ENCODE measurements around the gene HSPA4. TPM values are rescaled to one million over a fixed set of nuclear protein-coding genes. Genes with fewer than 3 reads are reported as not detected.

The HSPA4 gene
- total and polyA plus RNA-seq, 2 of the 4 experiments (the other 2 are of a cell fraction), result 34.9 to 120 TPM

- no peak overlapping the region for H4K5ac ChIP-seq (ENCODE audit: low read depth, low read length)
- H2BK20ac ChIP-seq (ENCODE audit: low read depth, low read length), result no peak overlapping the region
- no peaks in the 10 kb centered on the region for H3K9me3 ChIP-seq (ENCODE audit: control insufficient read depth, insufficient read depth, low read length)
- no peaks in the 10 kb centered on the region for H3K36me3 ChIP-seq (ENCODE audit: control insufficient read depth, insufficient read depth, low read length)
- H3K14ac ChIP-seq (replicated peaks; ENCODE audit: low read depth, low read length), result no peak overlapping the region
- ATAC-seq (ENCODE audit: low read depth) (no peak), DNase-seq (no peak)
- H2BK5ac ChIP-seq (ENCODE audit: low read depth, low read length, poor library complexity, severe bottlenecking), result no peak overlapping the region
- H2AK9ac ChIP-seq (replicated peaks; ENCODE audit: low read depth, low read length, poor library complexity), result no peak overlapping the region
- ChIA-PET POLR2A (ENCODE audit: unreplicated experiment) (no interaction called here), CTCF (no interaction called here)
- no peak overlapping the region for H3K23ac ChIP-seq (ENCODE audit: low read depth, low read length)
- H4K20me1 ChIP-seq (ENCODE audit: insufficient read depth, low read length), result peaks cover 60% of the 10 kb centered on the region
- H2AK5ac ChIP-seq (ENCODE audit: low read depth, low read length), result no peak overlapping the region
- H2BK120ac ChIP-seq (ENCODE audit: low read depth, low read length), result no peak overlapping the region
- peaks cover 15 to 47% of the 10 kb centered on the region in 2 experiments for H3K79me1 ChIP-seq (ENCODE audit: low read depth in 1 of 2, low read length in 2 of 2)
- H3K4me3 ChIP-seq (ENCODE audit: insufficient read depth, low read depth, low read length), result no peak overlapping the region
- H3K27ac ChIP-seq (ENCODE audit: insufficient read depth, low read length), result no peak overlapping the region
- H3K4me2 ChIP-seq (ENCODE audit: low read depth, low read length), result peak overlapping the region; percentile 60; the same call in 1 of the 2 replicates
- no peak overlapping the region for H3K56ac ChIP-seq (ENCODE audit: extremely low read depth, insufficient read depth, low read length)
- in situ Hi-C loops (cut with MboI; ENCODE audit: low sequenced_read_pairs) (no loop called here), intact Hi-C loops (cut with micrococcal nuclease) (no loop called here), dilution Hi-C loops (cut with HindIII; ENCODE audit: low sequenced_read_pairs, unreplicated experiment) (no loop called here)
- H3K18ac ChIP-seq (ENCODE audit: low read depth, low read length), result no peak overlapping the region
- H4K91ac ChIP-seq (ENCODE audit: insufficient read depth, low read depth, low read length), result no peak overlapping the region
- TF ChIP-seq CTCF (conservative IDR thresholded peaks at IDR 0.05; ENCODE audit: low read depth, low read length) (no peak), CHD1 (IDR thresholded peaks at IDR 0.05; ENCODE audit: low read depth, low read length) (no peak)
- peaks cover 22% of the 10 kb centered on the region for H3K9me1 ChIP-seq (ENCODE audit: insufficient read depth, low read length)
- WGBS, 2 experiments (ENCODE audit: extremely low coverage in 2 of 2, insufficient read length in 1 of 2), result 94% methylated on average over 6 of the region's 15 CpGs; no CpG with 5 or more reads in 1 of the 2 experiments
- 0 out of 2 replicates have a peak overlapping the region, but pooled peaks have one; percentile 23 for H3K9ac ChIP-seq (ENCODE audit: low read depth, low read length)
- no peak overlapping the region for H3K4ac ChIP-seq (ENCODE audit: low read depth, low read length)
- H2AFZ ChIP-seq (replicated peaks; ENCODE audit: low read length, poor library complexity), result no peak overlapping the region
- BruUV-seq (replicated peaks), result TSS peak; percentile 28
- no peaks in the 10 kb centered on the region for H3K27me3 ChIP-seq (ENCODE audit: control insufficient read depth, insufficient read depth, low read length)
- H3K4me1 ChIP-seq (ENCODE audit: control insufficient read depth, insufficient read depth, low read length), result peaks cover 5% of the 10 kb centered on the region
- no peak overlapping the region for H2BK15ac ChIP-seq (ENCODE audit: low read depth, low read length)
- no peak overlapping the region for H4K8ac ChIP-seq (ENCODE audit: low read depth in 2 of 2, low read length in 2 of 2)
These were observed 1.6 kb downstream of the HSPA4 start for GRCh38 chr5:133053448-133053847.
